Eye (tissue), 1 donor: ENCODE data around the gene GRID1.

ENCODE experiments used
- DNase-seq: peaks from one replicate; pipeline ENCODE4 v3.0.0-alpha.2; 2015

Gene GRID1

GRCh38 chr10:86312701-86313270 lies 53.8 kb downstream of the GRID1 start:
- DNase-seq = no peak

DNA sequence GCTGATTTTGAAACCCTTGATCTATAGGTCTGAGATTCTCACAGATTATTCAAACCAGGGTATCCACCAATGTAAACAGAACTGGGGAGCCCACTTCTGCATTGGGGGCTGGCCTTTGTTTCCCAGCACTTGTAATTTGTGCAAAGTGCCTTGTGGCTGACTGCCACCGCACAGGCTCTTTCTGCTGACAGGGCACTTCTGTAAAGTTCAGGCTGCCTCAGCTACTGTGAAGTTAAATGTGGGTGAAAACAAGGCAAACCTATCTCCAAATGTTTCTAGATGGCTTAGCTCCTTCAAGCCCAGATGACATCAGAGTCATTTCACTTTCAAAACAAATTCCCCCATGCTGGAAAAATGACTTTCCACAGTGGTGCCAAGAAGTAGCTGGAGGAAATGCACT lies 54.7 kb downstream of the GRID1 start:
- no peak for DNase-seq

GRCh38 chr10:86311190-86311589 lies 55.4 kb downstream of the GRID1 start:
- no peak for DNase-seq

DNA sequence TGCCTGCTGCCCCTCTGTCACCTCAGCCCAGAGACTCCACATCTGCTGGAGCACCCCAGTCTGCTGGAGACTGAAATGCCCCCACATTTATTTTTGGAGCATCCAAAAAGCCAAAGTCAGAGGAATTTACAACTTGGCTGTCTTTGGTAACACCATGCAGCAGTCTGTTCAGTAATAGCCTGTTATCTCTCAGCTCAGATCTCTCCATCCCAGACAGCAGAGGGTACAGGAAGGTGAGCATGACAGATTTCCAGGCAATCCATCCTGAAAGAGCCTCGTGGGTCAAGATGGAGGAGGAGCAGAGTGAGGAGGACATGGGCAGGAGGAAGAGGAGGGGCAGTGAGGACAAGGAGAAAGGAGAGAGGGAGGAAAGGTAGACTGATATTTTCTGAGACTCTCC lies 55.9 kb downstream of the GRID1 start:
- DNase-seq = no peak

- no peak for DNase-seq
These were observed 56.3 kb downstream of the GRID1 start for GRCh38 chr10:86310291-86310690.

- DNase-seq = no peak
These were observed 58.5 kb downstream of the GRID1 start for GRCh38 chr10:86308056-86308455.

GRCh38 chr10:86306628-86307278 lies 59.8 kb downstream of the GRID1 start:
- DNase-seq = peak; percentile 73

GRCh38 chr10:86305521-86305920 lies 61.1 kb downstream of the GRID1 start:
- no peak for DNase-seq

- no peak for DNase-seq
These were observed 62.2 kb downstream of the GRID1 start for GRCh38 chr10:86304436-86304835.

DNA sequence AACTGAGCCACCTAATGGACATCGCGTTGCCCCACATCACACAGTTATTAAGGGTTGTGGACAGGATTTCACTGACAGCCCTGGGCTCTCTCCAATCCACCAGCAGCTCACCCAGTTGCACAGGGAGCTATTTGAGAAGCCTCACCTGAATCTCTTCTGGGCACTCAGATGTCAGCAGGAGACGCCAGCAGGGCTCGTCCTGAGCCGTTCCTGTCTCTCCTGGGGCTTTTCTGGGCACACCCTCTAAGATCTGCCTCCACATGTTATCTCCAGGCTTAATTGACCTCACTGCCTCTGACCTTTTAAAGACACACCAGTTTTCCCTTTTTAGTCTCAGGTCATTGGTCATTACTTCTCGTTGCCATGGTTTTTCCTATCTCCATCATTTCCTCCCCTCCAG lies 63.0 kb downstream of the GRID1 start:
- no peak for DNase-seq

GRCh38 chr10:86301971-86302370 lies 64.6 kb downstream of the GRID1 start:
- no peak for DNase-seq

- DNase-seq = no peak
These were observed 65.4 kb downstream of the GRID1 start for GRCh38 chr10:86300931-86301830.

DNA sequence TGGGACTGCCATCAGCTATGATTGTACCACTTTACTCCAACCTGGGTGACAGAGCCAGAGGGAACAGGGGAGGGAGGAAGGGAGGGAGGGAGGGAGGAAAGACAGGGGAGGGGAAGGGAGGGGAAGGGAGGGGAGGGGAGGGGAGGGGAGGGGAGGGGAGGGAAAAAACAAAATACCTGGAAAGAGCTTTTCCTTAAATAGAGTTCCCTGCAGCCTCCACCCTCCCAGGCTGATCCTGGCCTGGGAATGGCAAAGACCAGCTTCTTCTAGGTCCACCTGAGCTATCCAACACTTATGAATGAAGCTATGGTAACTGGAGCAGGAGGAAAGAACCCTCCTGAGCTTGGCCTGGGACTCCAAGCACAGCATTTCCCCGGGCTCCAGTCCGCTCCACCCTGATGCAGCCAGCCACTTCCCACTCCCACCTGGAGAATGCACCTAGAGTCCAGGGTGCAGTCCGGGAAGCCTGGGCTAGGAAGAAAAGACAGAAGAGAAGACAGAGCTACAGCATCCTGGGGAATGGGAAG lies 66.1 kb downstream of the GRID1 start:
- DNase-seq = no peak

DNA sequence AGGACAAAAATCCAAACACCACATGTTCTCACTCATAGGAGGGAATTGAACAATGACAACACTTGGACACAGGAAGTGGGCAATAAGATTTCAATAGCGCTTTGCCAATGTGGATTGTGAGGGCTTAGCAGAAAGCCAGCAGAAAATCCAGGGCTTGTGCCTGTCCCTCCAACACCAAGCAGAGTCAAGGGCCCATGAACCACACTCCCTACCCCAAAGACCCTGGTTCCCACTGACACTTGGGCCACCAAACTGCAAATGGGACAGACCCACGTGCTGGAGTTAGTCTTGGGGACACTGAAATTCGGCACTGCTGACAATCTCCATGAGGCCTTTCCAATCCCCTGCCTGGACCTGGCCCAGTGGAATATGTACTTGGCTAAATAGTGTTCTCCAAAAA lies 67.0 kb downstream of the GRID1 start:
- no peak for DNase-seq

DNA sequence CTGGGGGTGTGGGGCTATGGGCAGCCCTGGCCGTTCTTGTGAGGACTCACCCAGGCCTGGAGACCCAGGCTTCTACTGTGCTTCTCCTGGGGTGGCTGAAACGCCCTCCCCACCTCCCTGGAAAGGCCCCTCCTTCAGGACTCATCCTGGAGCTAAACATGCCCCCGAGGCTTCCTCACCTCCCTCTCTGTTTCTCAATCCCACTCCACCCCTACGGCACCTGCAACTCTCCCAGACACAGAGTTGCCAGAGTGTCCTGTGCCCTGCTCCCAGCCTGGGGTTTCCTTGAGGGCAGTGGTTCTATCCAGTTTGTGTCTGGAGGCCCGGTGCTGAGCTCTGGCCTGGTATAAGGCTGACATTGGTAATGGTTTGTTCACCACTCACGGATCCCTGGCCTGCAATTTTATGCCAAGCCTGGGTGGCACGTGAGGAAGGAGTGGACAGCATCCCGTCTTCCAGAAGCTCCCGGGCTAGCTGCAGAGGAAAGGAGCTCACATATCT lies 68.0 kb downstream of the GRID1 start:
- no peak for DNase-seq

DNA sequence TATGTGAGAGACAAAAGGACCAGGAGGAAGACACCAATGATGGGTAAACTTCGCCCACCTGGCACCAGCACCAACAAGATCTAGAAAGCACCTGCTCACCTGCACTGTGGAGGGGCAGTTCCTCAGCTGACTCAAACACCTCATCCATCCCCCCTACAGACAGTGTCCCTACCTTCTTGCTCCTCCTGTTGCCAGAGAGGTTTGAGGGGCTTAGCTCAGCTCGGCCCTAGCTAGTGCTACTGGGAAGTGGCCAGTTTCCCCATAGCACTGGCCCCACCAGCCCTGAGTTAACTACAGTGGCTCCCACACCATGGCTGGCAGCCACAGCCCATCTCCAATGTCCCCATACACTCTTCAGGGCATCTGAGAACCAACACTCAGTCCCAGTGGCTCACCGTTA lies 70.8 kb downstream of the GRID1 start:
- DNase-seq = no peak

DNA sequence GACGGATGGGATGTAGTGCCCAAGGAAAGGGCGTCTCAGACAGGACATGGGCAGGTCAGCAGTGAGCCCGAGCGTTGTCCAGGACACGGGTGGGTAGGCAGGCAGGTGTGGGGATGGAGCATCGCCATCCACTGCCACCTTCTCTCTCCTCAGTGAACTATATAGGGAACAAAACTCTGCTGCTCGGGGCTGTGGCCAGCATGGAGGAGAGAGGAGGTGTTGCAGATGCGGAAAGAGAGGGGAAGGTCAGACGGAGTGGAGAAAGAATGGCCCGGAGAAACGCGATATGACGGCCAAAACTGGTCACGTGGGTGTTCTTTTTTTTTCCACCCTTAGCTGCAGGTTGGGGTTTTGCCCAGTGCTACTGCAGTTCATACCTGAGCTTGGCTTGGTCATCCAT lies 71.2 kb downstream of the GRID1 start:
- no peak for DNase-seq

- DNase-seq = no peak
These were observed 72.0 kb downstream of the GRID1 start for GRCh38 chr10:86294346-86295265.

GRCh38 chr10:86293396-86293791 lies 73.2 kb downstream of the GRID1 start:
- DNase-seq = no peak

DNA sequence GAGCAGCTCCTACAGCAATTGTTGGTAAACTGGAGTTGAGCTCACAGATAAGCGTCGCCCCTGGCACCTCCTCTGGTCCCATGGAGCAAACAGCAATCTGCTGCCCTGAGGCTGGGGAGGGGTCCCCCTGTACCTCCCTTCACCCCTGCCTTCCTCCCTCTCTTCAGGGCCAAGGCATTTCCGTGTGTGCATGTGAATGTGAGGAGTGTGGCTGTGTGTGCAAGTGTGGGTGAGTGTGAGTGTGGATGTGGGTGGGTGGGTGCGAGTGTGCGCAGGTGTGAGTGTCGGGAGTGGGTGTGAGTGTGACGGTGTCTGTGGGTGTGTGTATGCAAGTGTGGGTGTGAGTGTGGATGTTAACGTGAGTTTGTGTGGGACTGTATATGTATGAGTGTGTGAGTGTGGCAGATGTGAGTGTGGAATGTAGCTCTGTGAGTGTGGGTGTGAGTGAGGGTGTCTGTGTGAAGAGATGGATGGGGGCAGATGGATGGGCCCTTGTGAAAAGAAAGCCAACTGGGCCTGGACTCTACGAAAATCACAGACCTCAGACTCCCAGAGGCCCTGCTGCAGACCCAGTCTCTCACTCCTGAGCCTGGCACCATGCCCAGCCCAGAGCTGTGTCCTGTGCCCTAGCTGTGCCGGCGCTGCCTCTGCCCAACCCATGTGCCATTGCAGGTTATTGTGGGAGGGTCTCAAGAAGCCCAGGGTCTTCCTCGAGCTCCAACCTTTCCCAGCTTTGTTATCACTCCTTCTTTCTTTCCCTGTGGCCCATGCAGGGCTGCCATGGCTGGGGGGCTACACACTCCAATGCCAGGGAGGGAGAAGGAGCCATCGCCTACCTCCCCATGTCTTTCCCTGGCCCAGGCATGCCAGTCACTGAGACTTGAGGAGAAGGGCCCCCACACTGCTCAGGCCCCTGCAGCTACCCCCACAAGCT lies 73.9 kb downstream of the GRID1 start:
- DNase-seq = no peak

DNA sequence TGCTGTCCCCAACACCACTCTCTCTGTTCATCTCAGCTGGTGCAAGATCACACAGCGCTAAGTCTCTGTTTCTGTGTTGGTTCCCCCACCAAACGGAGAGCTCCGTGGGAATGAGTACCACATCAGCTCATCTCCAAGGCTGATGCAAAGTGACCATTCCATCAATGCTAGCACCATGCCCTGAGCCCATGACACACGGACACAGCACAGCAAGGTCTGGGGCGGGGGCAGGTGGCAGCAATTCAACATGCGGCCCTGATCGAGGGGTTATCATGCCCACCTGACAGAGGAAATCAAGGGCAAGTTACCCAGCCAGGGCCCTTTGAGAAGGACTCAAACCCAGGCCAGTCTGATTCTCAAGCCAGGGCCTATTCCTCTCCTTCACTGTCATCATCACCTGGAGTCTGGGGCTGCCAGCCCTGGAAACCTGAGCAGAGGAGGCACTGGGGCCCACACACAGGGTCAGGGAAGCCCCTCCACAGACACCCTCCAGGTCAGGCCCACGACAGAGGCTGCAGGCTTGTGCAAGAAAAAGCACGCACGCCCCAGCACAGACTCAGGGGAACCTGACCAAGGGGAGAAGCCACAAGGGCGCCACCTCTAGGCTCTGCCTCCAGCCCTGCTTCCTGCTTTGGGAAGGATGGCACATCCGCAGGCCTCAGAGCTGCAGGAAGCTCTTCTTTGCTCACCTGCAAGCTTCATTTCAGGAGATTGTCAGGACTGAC lies 74.8 kb downstream of the GRID1 start:
- DNase-seq = no peak
